ENCODE results near the gene TSEN34.
"Not testable (repeated sequence)": the region's sequence is repeated elsewhere in the genome, so short reads cannot be mapped to it uniquely, and the experiment has no call there.

Gene TSEN34

DNA sequence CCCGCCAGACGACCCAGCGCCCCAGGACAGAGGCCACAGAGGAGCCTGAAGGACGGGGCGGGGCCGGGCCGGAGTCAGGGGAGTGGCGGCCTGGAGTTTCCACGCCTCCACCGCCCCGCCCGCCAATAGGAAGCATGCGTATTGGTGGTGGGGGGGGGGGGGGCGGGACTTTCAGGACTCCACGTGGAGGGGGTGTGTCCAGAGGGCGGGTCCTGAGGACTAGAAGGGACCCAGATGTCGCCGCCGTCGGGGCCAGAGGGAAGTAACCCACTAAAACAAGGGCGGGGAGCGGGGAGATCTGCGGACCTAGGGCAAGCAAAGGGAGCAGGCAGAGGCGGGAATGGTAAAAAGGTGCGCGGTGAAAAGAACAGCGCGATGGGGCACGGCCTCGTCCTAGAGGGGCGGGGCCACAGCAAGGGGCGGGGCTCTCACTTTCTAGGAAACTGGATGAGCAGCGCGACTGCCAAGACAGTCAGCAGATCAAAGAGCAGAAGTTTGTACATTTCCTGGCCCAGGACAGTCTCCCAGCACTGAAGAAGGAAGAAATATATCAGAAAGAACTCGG lies 28.8 kb upstream of the TSEN34 start:
- peak; percentile 4 for DNase-seq

DNA sequence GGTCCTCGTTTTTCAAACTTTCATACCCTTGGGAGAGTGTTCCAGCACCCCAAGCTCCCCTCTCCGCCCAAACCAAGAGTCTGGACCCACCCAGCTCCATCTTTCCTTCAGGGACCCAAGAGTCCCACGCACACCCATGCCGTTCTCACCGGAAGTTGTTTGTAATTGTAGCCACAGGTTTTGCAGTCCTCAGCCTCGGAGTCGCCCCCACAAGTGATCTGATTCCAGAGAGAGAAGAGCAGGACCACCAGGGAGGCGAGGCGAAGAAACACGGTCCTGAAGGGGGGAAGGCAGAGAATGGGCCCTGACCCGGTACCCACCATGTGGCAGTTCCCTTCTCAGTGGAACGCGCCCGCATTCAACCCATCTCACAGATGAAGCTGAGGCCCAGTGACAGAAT lies 28.2 kb upstream of the TSEN34 start:
- no peak for DNase-seq

DNA sequence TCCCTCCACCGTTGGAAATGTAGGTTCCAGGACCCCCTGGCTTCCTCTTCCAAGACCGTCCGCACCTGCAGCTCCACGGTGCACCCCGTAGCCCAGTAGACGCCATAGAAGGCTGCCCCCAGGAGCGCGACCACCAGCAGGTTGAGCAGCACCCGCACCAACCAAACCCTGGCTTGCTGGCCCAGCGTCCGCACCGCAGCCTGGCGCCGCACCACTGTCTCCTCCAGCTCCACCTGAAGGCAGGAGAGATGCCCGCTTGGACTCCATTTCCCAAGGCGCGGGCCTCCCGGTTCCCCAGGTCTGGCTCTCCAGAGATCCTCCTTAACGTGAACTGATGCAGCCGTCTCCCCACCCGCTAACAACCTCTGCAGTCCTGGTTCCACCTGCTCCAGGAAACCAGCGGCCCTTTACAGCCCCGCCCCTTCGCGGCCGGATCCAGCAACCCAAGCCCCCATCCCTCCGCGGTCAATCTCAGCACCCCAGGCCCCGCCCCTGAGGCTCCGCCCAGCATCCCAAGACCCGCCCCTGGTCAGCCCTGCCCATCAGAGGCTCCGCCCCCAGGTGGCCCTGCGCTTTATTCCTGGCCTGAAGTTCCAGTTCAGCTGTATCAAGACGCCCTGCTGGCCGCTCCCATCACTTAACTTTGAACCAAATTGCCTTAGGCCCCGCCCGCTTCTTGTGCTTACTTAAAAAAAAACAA lies 26.6 kb upstream of the TSEN34 start:
- DNase-seq: no peak

DNA sequence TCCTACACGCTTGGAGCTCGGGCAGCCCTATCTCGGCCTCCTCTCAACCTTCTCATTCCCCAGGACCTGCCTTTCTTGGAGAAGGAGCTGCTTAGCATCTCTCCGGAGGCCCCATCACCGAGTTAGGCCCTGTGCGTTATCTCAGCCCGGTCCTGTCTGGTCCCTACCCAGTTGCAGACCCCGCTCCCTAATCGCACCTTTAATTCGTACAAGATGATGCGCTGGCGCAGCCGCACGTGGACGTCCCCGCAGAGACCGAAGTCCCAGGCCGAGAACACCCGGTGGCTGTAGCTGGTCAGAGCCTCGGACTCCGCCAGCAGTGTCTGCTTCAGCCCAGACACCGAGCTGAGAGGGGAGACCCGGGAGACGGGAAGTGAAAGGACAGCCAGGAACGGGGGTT lies 25.9 kb upstream of the TSEN34 start:
- DNase-seq: no peak

DNA sequence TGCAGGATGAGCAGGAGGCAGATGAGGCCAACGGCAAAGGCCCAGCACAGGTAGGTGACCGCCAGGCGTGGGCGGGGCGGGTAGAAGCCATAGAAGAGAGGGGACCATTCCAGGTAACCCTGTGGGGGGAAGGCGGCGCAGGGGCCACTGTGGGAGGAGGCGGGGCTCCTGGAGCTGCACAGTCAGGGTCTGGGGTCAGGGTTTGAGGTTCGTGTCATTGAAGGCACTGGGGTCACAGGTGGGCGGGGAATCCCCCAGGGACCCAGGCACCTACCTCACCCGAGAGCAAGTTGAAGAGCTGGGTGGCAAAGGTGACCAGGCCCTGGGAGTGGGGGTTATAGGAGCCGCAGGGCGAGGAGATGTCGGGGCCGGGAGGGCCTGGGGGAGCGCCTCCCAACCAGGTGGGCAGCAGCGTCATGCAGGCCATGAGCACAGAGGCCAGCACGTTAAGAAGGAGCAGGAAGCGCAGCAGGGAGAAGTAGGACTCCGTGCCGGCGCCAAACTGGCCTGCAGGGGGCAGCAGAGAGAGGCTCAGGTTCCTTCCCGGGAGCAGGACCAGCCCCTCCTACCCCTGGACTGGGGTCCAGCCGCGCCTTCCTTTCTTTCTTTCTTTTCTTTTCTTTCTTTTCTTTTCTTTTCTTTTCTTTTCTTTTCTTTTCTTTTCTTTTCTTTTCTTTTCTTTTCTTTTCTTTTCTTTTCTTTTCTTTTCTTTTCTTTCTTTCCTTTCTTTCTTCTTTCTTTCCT lies 22.8 kb upstream of the TSEN34 start:
- peak; percentile 72 for DNase-seq

DNA sequence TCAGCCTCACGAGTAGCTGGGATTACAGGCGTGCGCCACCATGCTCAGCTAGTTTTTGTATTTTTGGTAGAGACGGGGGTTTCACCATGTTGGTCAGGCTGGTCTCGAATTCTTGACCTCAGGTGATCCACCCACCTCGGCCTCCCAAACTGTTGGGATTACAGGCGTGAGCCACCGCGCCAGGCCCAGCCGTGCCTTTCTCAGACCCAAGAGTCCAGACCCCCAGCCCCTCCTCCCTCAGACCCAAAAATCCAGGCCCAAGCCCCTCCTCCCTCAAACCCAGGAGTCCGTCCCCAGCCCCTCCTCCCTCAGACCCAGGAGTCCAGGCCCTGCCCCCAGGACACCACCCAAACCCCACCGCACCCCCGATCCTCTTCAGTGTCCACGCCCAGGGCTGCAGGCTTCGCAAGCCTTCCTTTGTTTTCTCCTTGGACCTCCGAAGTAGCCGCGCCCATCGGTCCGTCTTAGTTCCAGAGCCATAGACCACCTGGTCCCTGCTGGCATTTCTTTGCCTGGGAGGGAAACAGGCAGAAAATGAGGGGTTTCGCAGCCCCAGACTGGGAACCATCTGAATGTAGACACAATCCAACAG lies 21.9 kb upstream of the TSEN34 start:
- no peak for DNase-seq

DNA sequence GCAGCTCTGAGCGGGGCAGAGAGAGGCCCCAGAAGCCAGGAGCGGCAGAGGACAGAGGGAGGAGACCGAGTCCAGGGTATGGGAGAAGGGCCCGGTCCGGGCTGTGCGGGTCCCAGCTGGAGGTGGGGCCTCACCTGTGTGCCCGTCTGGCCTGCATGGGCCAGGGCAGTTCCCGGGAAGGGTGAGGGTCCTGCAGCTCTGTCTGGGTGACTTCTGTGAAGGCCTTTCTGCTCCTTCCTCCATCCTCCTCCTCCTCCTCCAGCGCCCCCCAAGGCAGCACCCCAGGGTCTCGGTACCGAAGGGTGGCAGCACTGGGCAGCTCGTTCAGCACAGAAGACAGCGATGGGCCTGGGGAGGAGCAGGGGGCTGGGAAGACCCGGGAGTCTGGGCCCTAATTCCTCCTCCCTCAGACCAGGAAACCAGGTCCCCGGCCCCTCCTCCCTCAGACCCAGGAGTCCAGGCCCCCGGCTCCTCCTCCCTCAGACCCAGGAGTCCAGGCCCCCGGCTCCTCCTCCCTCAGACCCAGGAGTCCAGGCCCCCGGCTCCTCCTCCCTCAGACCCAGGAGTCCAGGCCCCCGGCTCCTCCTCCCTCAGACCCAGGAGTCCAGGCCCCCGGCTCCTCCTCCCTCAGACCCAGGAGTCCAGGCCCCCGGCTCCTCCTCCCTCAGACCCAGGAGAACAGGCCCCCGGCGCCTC lies 19.2 kb upstream of the TSEN34 start:
- DNase-seq: not testable (repeated sequence)

DNA sequence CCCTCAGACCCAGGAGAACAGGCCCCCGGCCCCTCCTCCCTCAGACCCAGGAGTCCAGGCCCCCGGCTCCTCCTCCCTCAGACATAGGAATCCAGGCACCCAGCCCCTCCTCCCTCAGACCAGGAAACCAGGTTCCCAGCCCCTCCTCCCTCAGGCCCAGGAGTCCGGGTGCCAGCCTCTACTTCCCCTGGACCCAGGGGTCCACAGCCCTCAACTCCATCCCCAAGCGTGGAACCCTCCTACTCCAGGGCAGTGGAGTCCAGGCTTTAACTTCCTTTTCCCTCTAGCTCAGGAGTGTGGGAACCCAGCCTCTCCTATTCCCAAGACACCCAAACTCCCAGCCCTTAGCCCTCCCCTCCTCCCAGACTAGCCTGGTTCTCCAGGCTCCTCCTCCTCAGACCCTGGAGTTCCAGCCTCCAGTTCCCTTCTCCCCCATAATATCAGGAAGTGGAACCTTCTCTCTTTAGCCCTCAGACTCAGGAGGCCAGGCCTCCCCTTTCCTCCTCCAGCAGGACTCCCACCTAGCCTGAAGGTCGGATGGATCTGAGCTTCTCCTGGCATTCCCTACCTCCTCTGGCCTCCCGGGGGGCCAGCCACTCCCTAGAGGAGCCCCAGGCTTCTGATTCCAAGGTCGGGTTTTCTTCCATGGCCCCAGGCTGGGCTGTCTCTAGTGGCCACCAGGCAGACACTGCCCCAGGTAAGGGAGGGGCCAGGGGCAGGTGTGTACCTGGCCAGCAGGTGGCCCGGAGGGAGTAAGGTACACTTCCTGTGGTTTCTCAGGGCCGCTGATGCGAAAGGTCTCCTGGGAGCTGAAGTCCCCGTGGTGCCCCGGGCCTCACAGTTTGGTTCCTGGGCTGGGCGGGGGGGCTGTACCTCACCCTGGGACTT lies 18.4 kb upstream of the TSEN34 start, which contains the start of gene TMC4:
Gene TMC4, minus strand, starts transcription at position 690 of the 888 bp plus-strand sequence. Its CDS starts 43 bp downstream, at position 647.
- DNase-seq: no peak

DNA sequence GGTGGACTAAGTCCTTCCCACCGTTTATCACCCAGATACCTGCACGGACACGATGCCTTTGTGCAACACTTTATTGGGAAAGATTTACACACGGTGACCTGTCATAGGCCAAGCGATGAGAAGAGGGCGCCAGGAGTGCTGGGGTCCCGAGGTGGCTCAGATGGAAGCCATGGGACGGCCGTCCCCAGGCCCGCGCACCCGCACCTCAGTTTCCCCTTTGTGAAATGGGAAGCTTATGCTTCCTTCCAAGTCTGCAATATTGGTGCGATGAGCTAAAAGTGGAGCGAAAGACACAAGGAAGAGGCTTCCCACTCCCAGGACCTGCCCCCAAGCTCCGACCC lies 17.8 kb upstream of the TSEN34 start:
- DNase-seq: no peak

DNA sequence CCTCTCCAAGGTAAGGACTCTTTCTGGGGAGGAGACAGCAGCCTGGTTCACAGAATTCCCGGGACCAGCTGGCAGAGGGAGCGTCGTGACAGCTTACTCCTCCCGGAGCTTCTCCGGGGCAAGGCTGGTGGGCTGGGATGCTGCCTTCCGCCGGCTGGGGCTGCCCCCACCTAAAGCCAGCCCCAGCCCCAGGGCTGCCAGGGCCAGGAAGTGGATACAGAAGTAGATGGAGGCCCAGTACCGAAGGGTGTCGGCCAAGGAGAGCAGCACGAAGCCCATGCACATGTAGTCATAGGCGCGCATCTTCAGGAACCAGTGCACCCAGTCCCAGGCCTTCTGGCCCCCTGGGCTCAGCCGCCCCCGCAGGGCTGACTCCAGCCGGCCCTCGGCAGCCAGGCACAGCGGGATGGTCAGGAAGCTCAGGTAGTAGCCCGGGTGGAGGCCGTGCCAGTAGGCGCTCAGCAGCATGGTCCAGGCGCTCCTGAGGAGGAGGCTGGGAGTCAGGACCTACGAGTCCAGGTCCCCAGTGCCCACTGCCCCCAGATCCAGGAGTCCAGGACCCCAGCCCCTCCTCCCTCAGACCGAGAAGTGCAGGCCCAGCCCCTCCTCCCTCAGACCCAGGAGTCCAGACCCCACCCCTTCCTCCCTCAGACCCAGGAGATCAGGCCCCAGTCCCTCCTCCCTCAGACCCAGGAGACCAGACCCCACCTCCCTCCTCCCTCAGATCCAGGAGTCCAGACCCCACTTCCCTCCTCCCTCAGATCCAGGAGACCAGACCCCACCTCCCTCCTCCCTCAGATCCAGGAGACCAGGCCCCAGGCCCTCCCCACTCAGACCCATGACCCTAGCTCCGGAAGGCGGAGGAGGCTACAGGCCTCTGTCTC lies 16.9 kb upstream of the TSEN34 start:
- no peak for DNase-seq

DNA sequence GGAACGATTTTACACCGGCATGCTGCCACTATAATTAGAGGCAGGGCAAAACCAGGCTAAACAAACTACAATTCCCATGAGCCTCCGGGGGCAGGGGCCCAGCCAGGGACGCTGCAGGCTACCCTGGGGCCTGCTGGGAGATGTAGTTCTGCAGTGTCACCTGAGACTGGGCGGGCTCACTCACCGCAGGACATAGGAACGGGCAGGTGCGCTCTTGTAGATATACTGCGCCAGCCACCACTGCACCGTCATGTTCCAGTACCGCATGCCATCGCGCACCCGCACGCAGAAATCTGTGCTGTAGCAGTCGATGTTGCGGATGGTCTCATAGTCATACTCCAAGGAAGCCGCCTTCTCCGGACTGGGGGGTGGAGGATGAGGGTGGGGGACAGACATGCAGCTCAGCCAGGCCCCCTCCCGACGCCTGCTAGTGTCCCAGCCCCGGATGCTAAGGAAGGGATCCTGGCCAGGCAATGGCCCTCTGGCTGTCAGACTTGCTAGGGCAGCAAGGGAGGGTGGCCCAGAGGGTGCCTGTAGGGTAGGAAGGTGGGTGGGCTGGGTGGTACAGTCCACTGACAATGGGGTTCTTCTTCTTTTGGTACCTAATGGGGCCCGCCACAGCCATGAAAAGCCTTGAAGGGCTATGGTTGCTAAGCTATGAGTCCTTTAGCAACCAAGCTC lies 12.4 kb upstream of the TSEN34 start:
- DNase-seq: no peak

DNA sequence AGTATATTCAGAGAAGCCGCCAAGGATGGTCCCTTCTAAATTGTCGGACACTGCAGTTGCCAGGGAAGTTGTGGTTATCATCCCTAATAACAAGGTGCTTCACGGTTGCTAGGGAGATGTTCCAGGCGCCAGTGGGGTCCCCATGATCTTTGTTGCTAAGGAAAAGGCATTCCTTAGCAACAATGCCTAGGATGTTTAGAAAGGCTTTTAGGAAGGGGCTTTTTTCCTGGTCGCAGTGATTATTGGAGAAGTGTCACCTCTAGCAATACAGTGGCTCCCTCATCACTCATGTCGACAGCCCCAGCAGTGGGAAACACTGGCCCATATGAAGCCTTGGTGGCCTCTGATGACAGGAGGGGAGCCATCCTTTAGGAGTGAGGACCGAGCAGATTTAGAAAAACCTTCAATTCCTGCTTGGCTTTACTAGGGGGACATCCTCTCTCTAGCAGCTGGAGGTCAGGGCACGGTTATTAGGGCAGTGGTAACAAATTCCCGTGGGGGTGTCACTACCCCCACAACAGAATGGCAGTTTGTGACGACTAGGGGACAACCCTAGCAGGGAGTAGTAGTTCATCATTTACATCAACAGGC lies 11.8 kb upstream of the TSEN34 start:
- no peak for DNase-seq

DNA sequence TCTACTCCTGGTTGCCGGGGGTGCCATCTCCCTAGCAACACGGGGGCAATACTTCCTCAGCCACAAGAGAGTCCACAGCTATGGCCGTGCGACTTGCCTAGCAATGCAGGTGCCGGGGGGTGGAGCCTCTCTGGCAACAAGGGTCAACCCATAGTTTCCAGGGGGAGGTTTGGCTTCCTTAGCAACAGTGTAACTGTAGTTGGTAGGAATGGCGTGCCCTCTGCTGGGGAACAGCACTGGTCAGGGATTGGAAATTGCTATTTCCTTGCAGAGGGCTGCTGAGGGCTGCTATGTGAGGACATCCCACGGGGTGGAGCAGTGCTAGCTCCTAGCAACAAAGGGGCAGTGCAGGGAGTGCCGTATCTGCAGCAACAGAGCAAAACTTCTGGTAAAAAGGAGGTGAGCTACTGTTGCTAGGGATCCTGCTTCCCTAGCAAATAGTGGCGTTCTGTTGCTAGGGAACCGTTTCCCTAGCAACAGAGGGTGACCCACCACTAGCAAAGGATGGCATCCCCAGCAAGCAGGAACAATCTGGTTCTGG lies 11.1 kb upstream of the TSEN34 start:
- peak; percentile 9 for DNase-seq

DNA sequence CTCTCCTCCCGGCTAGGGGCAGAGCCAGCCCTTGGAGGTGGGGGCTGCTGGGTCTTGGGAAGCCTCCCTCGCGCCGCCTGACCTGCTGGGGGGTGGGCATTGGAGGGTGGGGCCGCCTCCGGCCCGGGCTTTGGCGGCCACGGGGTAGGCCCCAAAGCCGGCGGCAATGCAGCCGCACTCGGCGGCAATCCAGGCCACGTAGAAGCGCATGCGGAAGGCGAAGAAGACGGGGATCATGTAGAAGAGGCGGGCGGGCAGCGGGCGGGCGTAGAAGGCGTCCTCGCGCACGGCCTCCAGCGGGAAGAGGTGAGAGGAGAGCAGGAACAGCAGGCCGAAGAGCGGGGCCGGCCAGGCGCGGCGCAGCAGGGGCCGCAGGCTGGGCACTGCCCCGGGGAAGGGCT lies 10.4 kb upstream of the TSEN34 start:
- DNase-seq: no peak

DNA sequence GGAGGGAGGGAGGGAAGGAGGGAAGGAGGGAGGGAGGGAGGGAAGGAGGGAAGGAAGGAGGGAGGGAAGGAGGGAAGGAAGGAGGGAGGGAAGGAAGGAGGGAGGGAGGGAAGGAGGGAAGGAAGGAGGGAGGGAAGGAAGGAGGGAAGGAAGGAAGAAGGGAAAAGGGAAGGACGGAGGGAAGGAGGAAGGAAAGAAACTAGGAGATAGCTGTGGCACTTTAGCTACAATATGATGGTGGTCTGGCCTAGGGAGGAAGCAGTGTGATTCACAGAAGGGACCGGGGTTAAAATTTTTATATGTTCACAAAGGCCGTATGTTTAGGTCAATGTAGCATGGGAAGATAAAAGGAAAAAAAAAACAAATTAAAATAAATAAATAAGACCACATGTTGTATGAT lies 9.2 kb upstream of the TSEN34 start:
- DNase-seq: not testable (repeated sequence)

DNA sequence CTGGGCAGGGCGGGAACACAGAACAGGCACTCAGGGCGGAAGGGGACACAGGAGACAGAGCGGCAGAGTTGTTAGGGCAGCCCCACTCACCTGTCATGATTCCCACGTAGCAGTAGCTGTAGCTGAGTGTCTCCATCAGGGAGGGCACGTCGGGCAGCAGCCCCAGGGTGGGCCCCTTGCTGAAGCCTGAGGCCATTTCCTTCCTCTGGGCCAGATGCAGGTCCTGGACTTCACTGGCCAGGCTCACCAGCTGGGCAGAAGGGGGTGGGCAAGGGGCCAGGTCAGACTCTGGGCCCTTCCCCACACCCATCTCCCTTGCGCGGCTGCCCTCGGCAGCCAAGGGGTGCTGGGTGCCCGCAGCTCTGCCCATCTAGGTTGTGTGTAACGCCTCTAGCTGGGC lies 7.7 kb upstream of the TSEN34 start:
- no peak for DNase-seq

DNA sequence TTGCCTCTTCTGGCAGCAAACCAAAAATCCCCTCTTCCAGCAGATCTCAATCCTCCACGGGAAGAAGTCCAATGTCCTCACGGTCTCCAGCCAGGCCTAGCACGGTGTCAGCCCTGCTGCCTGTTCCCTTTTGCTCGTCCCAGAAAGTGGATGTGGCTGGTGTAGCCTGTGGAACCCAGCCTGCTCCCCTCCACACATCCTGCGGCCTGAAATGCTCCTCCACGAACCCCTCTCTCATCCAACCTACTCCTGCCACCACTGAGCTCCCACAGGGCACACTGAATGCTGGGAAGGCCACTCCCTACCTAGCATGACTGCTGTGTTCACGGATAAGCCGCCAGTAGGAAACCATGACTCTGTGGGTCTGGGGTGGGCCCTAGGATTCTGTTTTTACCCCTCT lies 4.8 kb upstream of the TSEN34 start:
- DNase-seq: no peak

DNA sequence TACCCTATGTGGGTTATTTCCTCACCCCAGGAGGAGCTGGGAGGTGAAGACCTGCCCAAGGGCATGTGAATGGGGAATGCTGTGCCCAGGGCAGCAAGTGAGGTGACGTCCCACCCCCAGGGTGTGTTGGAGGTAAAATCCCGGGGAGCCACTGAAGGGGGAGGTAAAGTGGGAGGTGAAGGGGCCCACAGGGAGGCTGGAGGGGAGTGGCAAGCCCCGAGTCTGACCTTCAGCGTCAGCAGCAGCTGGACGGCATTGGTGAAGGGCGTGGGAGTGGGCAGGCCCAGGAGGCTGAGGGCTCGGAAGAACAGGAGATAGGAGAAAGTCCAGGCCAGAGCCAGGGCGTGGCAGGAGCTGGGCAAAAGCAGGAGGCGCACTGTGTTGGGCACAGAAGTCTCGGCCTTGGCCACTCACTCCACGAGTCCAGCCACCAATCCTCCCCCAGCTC lies 4.2 kb upstream of the TSEN34 start:
- no peak for DNase-seq

DNA sequence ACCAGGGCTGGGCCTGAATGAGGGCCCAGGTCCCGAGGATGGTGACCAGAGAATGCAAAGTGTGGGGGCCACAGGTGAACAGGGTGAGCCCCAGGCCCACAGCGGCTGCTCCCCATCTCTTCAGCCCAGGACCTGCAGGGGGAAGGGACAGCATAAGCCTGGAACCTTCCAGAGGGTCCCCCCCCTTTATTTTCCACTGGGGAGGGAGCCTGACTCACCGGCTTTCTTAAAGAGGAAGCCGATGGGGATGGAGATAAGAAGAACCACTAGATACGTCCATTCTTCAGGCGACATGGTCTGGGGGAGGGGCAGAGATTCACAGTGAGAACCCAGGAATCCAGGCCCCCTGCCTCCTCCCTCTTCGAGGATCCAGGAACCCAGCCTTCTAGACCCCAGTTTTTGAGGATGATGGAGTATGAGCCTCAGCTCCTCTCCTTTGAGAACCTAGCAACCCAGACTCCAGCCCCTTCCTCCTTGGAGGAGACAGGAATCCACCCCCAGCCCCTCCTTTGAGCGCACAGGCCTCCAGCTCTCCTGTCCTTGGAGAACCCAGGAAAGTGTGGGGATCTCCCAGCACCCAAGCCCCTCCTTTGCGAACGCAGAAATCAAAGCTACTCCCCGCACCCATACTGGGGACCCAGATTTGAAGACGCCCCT lies 2.8 kb upstream of the TSEN34 start:
- no peak for DNase-seq

All from NCI-H1694 treated with DMSO at 0.1 percent for 48 hours (cell line).